CD14-positive monocyte (primary cell): Measurements from ENCODE around the gene KCNN3. TPM values are rescaled to one million over a fixed set of nuclear protein-coding genes. Genes with fewer than 3 reads are reported as not detected.

Source experiments
- DNase-seq, 3 donors: peaks; one replicate each; pipeline ENCODE4 v3.0.0-alpha.2; 2011 to 2022
- H2AFZ ChIP-seq: 2 replicates; pipeline ENCODE4 v1.6.0; 2012; ENCODE audit warnings: mild to moderate bottlenecking, low read depth, low read length, inconsistent platforms; ENCODE audit not compliant: insufficient read depth, poor library complexity, severe bottlenecking
- H3K27ac ChIP-seq, 2 donors: 1 replicate in 1 of 2; 2 replicates in 1 of 2; pipeline ENCODE4 v1.5.1; 2012 to 2013; ENCODE audit warnings: low read length in 2 of 2, control low read depth in 1 of 2, inconsistent platforms in 1 of 2, low read depth in 1 of 2, mild to moderate bottlenecking in 1 of 2
- H3K27me3 ChIP-seq, 2 donors: one replicate each; pipeline versions ENCODE4 v1.6.0 to v1.6.1; 2011 to 2013; ENCODE audit warnings: low read length in 2 of 2; ENCODE audit not compliant: control insufficient read depth in 2 of 2, insufficient read depth in 2 of 2
- H3K36me3 ChIP-seq, 2 donors: replicated peaks in 1 of 2; 1 replicate in 1 of 2; 2 replicates in 1 of 2; pipeline versions ENCODE4 v1.5.1 to v1.6.1; 2012 to 2013; ENCODE audit warnings: low read length in 2 of 2, control low read depth in 1 of 2, inconsistent platforms in 1 of 2, mild to moderate bottlenecking in 1 of 2; ENCODE audit not compliant: insufficient read depth in 2 of 2, control insufficient read depth in 1 of 2
- H3K4me1 ChIP-seq, 2 donors: 1 replicate in 1 of 2; 2 replicates in 1 of 2; pipeline versions ENCODE4 v1.5.1 to v1.6.1; 2012 to 2013; ENCODE audit warnings: low read length in 2 of 2, control low read depth in 1 of 2, inconsistent platforms in 1 of 2, mild to moderate bottlenecking in 1 of 2, moderate library complexity in 1 of 2; ENCODE audit not compliant: insufficient read depth in 2 of 2, control insufficient read depth in 1 of 2
- H3K4me2 ChIP-seq: replicated peaks from 2 replicates; pipeline ENCODE3; 2012; ENCODE audit warnings: low read length, moderate library complexity, mild to moderate bottlenecking; ENCODE audit not compliant: poor library complexity, severe bottlenecking; ENCODE audit errors: extremely low read depth
- H3K4me3 ChIP-seq, 3 experiments: fragments of 200-600 bp in 1 of 3; sonication (generic) in 1 of 3; replicated peaks in 1 of 3; 1 replicate in 2 of 3; 2 replicates in 1 of 3; pipeline ENCODE4 v1.5.1; 2011 to 2013; ENCODE audit warnings: low read length in 3 of 3, mild to moderate bottlenecking in 3 of 3, control low read depth in 2 of 3, low read depth in 2 of 3, inconsistent platforms in 1 of 3, moderate library complexity in 1 of 3
- H3K79me2 ChIP-seq: 2 replicates; pipeline ENCODE4 v1.6.0; 2012; ENCODE audit warnings: mild to moderate bottlenecking, control low read depth, inconsistent platforms, low read length, moderate library complexity; ENCODE audit not compliant: insufficient read depth
- H3K9ac ChIP-seq: 2 replicates; pipeline ENCODE4 v1.6.0; 2017; ENCODE audit warnings: low read length, mild to moderate bottlenecking; ENCODE audit not compliant: insufficient read depth, poor library complexity, severe bottlenecking
- H3K9me3 ChIP-seq, 2 donors: replicated peaks in 1 of 2; 1 replicate in 1 of 2; 2 replicates in 1 of 2; pipeline versions ENCODE4 v1.5.1 to v1.6.1; 2012 to 2013; ENCODE audit warnings: low read length in 2 of 2, control low read depth in 1 of 2; ENCODE audit not compliant: control insufficient read depth in 1 of 2, insufficient read depth in 1 of 2
- H4K20me1 ChIP-seq: 2 replicates; pipeline ENCODE4 v1.6.0; 2012; ENCODE audit warnings: mild to moderate bottlenecking, low read length, control low read depth, moderate library complexity; ENCODE audit not compliant: insufficient read depth
- H3K27ac Mint-ChIP-seq, 7 donors: one replicate each; pipeline ENCODE4 v1.8.0; 2020; ENCODE audit warnings: mild to moderate bottlenecking in 7 of 7, mixed read lengths in 7 of 7, moderate library complexity in 6 of 7, inconsistent platforms in 2 of 7
- H3K27me3 Mint-ChIP-seq, 3 donors: one replicate each; pipeline ENCODE4 v1.8.0; 2021 to 2022; ENCODE audit warnings: low read depth in 3 of 3, mild to moderate bottlenecking in 3 of 3, mixed read lengths in 3 of 3, moderate library complexity in 3 of 3, inconsistent platforms in 1 of 3
- H3K36me3 Mint-ChIP-seq, 2 donors: one replicate each; pipeline ENCODE4 v1.8.0; 2020; ENCODE audit warnings: mixed read lengths in 2 of 2, inconsistent platforms in 1 of 2, mild to moderate bottlenecking in 1 of 2
- H3K4me1 Mint-ChIP-seq: one replicate; pipeline ENCODE4 v1.8.0; 2020; ENCODE audit warnings: mild to moderate bottlenecking, mixed read lengths
- H3K4me3 Mint-ChIP-seq, 2 donors: one replicate each; pipeline ENCODE4 v1.8.0; 2020; ENCODE audit warnings: mild to moderate bottlenecking in 2 of 2, mixed read lengths in 2 of 2, moderate library complexity in 1 of 2
- H3K9me3 Mint-ChIP-seq, 7 donors: one replicate each; pipeline ENCODE4 v1.8.0; 2020 to 2022; ENCODE audit warnings: mixed read lengths in 7 of 7, mild to moderate bottlenecking in 6 of 7, moderate library complexity in 6 of 7, inconsistent platforms in 2 of 7
- WGBS: methylation state at CpG from one replicate; pipeline ENCODE4 v1.1.5; 2013; ENCODE audit warnings: missing lambda C conversion rate; ENCODE audit not compliant: insufficient coverage; 5-methylcytosine and 5-hydroxymethylcytosine counted together
- intact Hi-C, 2 donors: fragments of 100-400 bp; cut with micrococcal nuclease; formaldehyde crosslinking; loops; one replicate each; pipeline versions ENCODE4 v1.15.0 to v1.15.1; 2023
- polyA plus RNA-seq, 3 donors: library from polyadenylated mRNA; depleted of rRNA in 1 of 3; unstranded in 2 of 3; stranded (reverse) in 1 of 3; fragments of 300-500 nt in 2 of 3; fragments of >200 nt in 1 of 3; fragmentation: Illumina TruSeq in 2 of 3; gene quantifications; 1 replicate in 2 of 3; 2 replicates in 1 of 3; pipeline ENCODE4 v1.2.3, GENCODE V29; 2012 to 2021
- TF ChIP-seq, protein P1 (sequence below): fragments of 200-600 bp; IDR thresholded peaks from one replicate; pipeline ENCODE4 v1.8.0; 2022; ENCODE audit warnings: antibody characterized with exemption, mild to moderate bottlenecking

Gene KCNN3
- polyA plus RNA-seq, 3 donors = not detected

DNA sequence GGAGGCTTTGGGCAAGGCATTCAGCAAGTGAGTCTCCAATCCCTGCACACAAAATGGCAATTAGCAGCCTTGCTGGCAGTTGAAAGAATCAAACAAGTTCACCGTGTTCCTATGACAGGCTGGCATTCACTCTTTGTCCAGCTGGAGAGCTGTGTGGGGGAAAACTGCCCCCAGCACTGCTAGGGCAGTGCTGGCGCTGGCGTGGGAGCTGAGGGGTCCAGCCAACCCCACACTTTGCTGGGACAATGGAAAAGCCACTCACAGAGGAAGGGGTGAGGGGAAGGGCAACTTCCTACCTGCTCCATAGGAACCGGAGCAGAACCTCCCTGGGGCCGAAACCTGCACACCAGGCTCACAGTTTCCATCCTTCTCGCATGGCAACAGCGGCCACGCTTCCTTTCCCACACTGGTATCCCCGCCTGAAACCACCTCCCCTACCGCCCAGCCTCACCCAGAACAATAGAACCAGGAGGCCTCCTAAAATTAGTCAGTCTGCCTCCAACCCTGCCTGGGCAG is 26.7 kb upstream of the KCNN3 start:
- H3K9me3 ChIP-seq = no peaks in the 10 kb centered on the region
- TF ChIP-seq, protein P1, sequence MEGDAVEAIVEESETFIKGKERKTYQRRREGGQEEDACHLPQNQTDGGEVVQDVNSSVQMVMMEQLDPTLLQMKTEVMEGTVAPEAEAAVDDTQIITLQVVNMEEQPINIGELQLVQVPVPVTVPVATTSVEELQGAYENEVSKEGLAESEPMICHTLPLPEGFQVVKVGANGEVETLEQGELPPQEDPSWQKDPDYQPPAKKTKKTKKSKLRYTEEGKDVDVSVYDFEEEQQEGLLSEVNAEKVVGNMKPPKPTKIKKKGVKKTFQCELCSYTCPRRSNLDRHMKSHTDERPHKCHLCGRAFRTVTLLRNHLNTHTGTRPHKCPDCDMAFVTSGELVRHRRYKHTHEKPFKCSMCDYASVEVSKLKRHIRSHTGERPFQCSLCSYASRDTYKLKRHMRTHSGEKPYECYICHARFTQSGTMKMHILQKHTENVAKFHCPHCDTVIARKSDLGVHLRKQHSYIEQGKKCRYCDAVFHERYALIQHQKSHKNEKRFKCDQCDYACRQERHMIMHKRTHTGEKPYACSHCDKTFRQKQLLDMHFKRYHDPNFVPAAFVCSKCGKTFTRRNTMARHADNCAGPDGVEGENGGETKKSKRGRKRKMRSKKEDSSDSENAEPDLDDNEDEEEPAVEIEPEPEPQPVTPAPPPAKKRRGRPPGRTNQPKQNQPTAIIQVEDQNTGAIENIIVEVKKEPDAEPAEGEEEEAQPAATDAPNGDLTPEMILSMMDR = no peak
- no peaks in the 10 kb centered on the region for H3K36me3 ChIP-seq
- no peak for DNase-seq
- H3K4me2 ChIP-seq = no peak overlapping the region
- peaks cover 0 to 5% (median 4%) of the 10 kb centered on the region in 3 donors for H3K27me3 Mint-ChIP-seq
- no peak overlapping the region for H3K27ac Mint-ChIP-seq
- no peak overlapping the region for H2AFZ ChIP-seq
- no peak overlapping the region for H3K27ac ChIP-seq
- no peaks in the 10 kb centered on the region for H3K4me1 ChIP-seq
- H3K4me3 Mint-ChIP-seq = no peak overlapping the region
- H3K9me3 Mint-ChIP-seq = peaks cover 0 to 2% (median 0%) of the 10 kb centered on the region in 7 donors
- H3K27me3 ChIP-seq = no peaks in the 10 kb centered on the region
- WGBS = 88% methylated on average over 7 of the region's 10 CpGs
- no peak overlapping the region for H3K4me3 ChIP-seq
- H3K36me3 Mint-ChIP-seq = no peaks in the 10 kb centered on the region
- no peaks in the 10 kb centered on the region for H3K4me1 Mint-ChIP-seq
- intact Hi-C loops = no loop called here
- no peak overlapping the region for H3K9ac ChIP-seq
- H3K79me2 ChIP-seq = no peaks in the 10 kb centered on the region
- no peaks in the 10 kb centered on the region for H4K20me1 ChIP-seq

DNA sequence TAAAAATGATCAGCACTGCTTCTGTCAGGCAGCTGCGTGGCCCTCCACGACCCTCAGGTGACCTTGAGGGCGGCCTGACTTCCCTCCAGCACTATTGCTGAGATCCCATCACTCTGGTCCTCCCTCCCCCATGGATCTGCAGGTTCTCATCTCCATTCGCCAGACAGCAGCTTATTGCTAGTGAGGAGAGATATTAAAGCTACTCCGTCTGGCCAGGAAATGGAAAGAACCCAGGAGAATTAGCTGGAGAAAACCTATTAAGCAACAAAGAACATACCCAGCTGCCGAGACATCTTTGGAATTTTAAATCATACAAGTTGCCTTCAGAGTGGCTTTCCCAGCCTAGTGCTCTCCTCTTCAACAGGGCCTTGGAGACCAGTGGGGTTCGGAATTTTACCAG is 25.7 kb upstream of the KCNN3 start:
- Mint-ChIP-seq H3K9me3 (peaks cover 0 to 2% (median 0%) of the 10 kb centered on the region in 7 donors), H3K36me3 (no peaks in the 10 kb centered on the region), H3K4me3 (no peak overlapping the region), H3K27me3 (peaks cover 0 to 5% (median 4%) of the 10 kb centered on the region in 3 donors), H3K4me1 (no peaks in the 10 kb centered on the region), H3K27ac (no peak overlapping the region)
- 90% methylated on average over 2 of the region's 7 CpGs for WGBS
- Histone ChIP-seq H4K20me1 (no peaks in the 10 kb centered on the region), H3K27ac (no peak overlapping the region), H3K4me1 (no peaks in the 10 kb centered on the region), H3K9me3 (no peaks in the 10 kb centered on the region), H3K9ac (no peak overlapping the region), H3K4me3 (no peak overlapping the region), H2AFZ (no peak overlapping the region), H3K36me3 (no peaks in the 10 kb centered on the region), H3K4me2 (no peak overlapping the region), H3K27me3 (no peaks in the 10 kb centered on the region), H3K79me2 (no peaks in the 10 kb centered on the region)
- no peak for DNase-seq
- TF ChIP-seq, protein P1 = no peak
- intact Hi-C loops = no loop called here
